Fibroblast of peridontal ligament (primary cell): ENCODE results near the gene MGAT3.
A peak's percentile ranks its signal among the peaks of the same experiment; 100 is the strongest.

Source experiments
- DNase-seq: peaks from one replicate; pipeline ENCODE4 v3.0.0-alpha.2; 2010; ENCODE audit errors: extremely low read depth

The MGAT3 gene

DNA sequence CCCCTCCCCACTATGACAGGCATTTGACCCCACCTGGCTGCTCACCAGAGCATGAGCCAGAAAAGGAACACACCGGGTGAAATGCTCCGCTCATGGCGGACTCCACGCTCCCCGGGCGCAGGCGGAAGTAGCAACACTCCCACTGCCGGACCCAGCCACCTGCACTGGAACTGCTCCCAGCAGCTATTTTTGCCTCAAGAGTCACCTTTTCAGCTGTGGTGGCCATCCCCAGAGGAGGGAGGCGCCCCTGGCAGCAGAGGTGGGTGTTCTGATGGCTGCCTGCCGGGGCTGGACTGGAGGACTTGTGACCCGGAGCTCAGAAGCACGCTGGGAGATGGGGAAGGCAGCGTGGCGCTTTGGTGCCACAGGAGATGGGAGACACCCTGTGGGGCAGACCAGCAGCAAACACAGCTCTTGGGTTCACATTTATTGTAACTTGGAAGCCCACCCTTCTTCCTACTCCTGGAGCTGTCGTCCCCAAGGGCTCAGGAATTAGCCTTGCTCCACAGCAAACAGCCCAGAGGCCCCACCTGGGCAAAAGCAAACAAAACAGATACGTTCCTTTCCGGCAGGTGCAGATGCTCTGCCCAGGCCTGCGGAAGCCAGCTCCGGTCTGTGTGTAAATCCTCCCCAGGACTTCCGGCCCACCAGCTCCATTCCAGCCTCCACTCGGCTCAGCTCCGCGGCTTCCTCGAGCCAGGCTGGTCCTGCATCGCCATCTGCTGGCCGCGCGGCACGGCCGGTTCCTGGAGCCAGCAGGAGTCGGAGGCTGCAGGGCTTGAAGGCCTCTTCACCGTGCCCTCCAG, 72.1 kb downstream of the MGAT3 start:
- peak; percentile 90 for DNase-seq

DNA sequence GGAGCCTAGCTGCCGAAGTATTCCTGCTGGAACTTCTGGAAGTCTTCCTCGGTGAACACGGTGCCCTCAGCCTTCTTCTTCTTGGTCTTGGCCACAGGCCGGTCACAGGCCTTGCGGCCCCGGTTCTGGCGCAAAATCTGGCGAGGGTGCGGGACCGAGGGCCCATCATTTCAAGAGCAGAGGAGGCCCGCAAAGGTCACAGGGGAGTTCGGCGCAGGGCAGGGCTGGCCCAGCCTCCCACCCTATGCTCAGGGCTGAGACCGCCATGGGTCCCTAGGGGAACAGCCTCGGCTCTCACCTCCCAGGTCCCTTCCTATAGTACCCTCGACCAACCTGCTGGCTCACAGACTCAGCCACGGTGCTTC, 72.7 kb downstream of the MGAT3 start:
- DNase-seq: no peak

DNA sequence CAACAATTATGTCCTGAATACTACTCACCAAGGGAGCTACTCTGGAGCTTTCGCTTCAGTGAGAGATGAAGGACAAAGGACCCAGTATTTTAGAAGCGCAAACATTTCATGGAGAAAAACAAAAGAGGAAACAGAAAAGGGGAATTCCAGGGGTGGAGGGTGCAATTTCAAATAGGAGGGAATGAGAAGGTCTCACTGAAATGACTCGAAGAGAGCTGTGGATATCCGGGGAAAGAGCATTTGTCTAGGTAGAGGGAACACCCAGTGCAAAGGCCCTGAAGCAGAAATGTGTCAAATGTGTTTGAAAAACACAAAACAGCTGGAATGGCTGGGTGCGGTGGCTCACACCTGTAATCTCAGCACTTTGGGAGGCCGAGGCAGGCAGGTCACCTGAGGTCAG, 73.3 kb downstream of the MGAT3 start:
- DNase-seq: no peak

DNA sequence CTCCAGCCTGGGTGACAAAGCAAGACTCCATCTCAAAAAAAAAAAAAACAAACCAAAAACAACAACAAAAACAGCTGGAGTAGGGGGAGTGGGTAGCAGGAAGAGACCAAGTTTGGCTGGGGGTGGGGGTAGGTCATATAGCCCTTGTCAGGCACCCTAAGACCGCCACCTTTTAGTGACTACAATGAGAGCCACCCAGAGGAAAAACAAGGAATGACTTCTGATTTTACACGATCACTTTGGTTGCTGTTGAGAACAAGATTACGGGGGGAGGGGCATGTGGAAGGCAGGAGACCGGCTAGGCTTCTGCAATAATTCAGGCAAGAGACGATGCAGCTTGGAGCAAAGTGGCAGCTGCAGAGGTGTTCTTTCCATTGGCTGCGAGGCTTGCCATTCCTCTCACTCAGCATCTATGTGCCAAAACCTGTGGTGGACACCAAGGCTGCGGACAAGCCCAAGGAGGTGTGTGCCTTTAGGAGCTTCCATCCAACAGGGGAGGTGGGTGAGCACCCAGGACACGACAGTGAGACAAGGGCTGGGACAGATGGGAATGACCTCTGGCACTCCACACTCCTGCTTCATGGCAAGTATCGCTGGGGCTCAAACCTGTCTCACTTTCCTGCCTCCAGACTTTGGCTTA, 74.0 kb downstream of the MGAT3 start:
- peak; percentile 46 for DNase-seq

DNA sequence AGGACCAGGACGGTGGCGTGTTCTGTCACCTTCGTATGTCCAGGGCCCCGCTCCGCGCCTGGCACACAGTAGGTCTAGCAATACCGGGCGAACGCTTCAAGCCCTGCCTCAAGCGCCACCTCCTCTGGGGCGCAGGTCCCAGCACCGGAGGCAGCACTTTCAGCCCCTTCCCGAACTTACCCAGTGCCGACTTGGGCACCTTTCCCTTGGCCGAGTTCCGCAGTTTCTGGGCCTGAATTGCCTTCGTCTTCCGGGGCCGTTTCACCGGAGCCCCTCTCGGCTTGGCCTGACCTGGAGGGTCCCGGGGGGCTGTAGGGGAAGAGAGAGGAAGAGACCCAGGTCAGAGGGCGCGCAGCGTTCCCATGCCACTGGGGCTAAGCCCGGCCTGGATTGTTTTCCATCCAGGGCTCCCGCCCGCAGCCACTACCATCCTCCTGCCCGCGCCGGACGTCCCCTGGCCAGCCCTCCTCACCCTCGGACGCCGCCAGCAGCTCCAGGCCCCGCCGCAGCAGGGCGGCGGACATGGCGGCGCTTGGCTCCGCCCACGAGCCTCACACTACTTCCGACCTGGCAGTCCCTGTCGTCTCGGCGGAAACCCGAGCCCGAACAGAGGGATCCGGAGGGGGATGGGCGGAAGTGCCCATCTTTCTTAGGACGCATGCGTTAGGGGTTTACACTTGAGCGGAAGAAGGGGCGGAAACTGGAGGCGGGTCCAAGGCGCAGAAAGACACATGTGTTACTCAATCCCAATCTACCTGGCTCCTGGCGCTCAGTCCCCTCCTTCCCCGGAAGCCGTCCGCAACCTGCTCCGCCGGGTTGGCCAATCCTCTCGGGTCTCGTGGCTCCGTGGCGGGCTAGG, 75.6 kb downstream of the MGAT3 start, which contains the start of gene RPS19BP1:
TSS of gene RPS19BP1 (minus strand) at position 534 of the 859 bp plus-strand sequence. CDS start at position 524, 10 bp downstream.
- DNase-seq: peak; percentile 98

DNA sequence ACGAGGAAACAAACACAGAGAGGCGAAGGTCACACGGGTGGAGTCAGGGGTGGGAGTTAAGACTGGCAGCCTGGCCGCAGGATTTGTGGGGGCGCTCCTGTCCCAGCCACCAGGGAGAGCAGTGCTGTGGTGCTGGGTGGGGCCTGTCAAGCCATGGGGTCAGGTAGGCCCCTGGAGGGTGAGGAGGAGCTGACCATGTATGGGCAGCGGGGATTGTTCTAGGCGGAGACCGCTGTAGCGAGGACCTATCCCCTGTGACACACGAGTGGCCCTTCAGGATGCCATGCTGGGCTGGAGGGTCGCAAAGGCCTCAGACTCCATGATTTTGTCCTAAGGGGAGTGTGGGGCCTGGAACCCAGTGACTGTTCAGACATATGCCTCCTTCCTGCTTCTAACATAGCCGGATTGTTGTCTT, 77.3 kb downstream of the MGAT3 start:
- DNase-seq: no peak

DNA sequence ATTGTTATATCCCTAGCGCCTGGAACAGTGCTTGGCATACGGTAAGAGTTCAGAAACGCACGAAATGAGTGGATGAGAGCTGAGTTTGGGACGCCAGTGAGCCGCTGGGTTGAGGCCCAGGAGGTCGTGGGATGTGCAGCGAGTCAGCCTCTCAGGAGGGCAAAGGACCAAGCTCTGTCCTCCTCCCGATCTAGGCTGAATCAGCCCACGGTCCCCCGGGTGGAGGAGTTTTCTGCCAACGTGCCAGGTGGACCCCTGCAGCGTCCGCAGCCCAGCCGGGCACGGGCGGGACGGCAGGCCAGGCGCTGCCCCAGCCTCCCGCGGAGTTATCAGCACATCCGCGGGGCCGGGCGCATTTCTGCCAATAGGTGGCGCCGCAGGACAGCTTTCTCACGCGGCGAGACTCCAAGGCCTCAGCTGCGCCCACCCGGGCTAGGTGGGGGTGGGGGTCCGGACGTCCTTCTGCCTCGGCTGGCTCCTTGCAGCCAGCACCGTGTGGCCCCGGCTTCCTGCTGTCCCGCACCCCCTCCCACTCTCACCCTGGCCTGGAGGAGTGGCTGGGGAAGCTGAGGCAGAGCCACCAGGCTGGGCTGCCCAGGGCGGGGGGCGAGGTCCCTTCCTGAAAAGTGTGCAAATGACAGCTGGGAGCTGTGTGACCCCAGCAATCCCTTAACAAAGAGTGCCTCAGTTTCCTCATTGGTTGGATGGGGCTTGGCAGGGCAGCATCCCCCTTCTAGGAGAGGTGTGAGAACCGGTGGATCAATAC, 78.0 kb downstream of the MGAT3 start:
- DNase-seq: peak; percentile 57

DNA sequence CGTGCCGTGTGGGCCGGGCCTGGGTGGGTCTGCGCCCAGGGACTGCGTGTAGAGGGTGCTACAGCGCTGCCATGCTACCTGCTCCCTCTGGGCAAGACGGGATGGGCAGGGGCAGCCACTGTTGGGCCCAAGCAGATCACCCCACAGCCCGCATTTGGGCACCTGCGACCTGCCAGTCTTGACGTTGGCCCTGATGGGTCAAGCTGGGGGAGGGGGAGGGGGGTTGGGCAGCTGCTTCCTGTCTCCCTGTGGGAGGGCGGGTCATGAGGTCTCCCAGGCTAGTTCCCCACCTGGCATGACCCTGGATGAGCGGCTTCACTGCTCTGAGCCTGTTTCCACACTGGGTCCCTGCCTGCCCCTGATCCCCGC, 78.5 kb downstream of the MGAT3 start:
- no peak for DNase-seq

DNA sequence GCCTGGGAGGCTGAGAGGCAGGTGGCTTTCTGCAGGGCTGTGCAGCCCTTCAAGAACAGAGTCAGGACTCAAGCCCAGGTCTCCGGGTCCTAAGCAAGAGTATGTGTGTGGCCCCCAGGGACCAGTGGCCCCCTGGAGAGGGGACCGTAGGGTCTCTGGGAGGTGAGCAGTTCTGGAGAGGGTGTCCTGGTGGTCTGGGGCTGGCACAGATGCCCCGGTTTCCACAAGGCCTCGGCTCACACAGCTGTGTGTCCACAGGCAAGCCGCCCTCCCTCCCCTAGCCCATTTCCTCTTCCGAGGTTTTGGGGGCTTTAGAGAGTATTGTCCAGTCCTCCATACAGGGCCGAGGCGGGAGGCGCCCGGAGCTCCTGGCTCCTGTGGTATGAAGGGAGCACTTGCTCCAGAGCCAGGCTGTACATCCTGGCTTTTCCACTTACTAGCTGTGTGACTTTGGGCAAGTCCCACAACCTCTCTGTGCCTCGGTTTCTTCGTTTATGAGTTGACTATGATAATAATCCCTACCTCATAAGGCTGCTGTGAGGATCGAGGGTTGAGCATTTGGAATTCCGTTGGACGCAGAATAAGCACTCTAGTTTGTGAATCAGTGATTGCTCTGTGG, 79.1 kb downstream of the MGAT3 start:
- DNase-seq: no peak

DNA sequence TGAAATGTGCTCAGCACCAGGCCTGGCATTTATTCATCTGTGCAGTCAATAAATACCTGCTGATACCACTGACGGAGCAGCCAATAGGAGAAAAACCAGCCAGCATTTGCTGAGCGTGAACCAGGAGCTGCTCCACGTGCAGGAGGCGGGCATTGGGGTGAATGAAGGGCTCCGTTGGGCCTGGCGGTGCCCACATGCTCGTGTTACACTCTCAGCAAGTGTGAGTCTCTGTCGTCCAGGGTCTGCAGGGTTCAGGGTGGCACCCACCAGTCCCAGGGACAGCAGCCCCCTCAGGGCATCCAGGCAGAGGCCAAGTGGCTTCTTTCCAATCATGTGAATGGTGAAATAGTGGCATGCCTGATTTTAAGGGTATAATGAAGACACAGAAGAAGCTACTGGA, 79.9 kb downstream of the MGAT3 start:
- DNase-seq: no peak

DNA sequence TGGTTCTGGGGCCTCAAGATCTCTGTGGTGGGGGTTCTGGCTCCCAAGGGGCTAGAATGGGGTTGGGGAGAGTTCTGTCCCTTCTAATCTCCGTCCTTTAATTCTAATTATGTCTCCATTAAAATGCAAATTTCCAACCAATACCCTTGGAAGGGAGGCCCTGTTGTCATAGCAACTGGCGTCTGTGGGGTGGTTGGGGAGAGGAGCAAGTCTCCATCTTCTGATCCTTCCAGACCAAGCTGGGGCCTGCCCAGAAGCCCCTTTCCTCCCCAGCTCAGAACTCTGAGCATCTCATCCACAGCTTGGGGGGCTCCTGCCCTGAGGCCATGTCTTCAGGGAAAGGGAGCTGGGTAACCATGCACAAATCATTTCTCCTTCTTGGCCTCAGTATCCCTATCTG, 81.2 kb downstream of the MGAT3 start:
- DNase-seq: no peak
